CD4-positive, alpha-beta T cell (primary cell): ENCODE results near the gene SELENOF. TPM values are rescaled to one million over a fixed set of nuclear protein-coding genes. Genes with fewer than 3 reads are reported as not detected.

Experiments
- ATAC-seq: fragments of 200-7000 bp; cut with Tn5 transposase; one replicate; pipeline ENCODE4 v1.10.0; 2022; ENCODE audit warnings: mild to moderate bottlenecking; ENCODE audit not compliant: poor library complexity
- CTCF ChIA-PET: fragments of 350-600 bp; sonication (Branson Sonifier 250); formaldehyde crosslinking; loops from one replicate; lab custom pipeline; 2021; ENCODE audit warnings: antibody characterized with exemption, inconsistent platforms; lab: Charles Lee
- POLR2A ChIA-PET: fragments of 350-600 bp; sonication (Branson Sonifier 250); formaldehyde crosslinking; loops from one replicate; lab custom pipeline; 2021; ENCODE audit warnings: antibody characterized with exemption, inconsistent platforms; lab: Charles Lee
- DNase-seq, 14 experiments: peaks; one replicate each; pipeline ENCODE4 v3.0.0-alpha.2; 2013 to 2020; ENCODE audit warnings: mixed read lengths in 2 of 14
- H3K27ac ChIP-seq, 2 donors: one replicate each; pipeline versions ENCODE4 v1.5.1 to v1.7.0; 2013; ENCODE audit warnings: low read length in 2 of 2, low read depth in 1 of 2, mild to moderate bottlenecking in 1 of 2
- H3K27me3 ChIP-seq, 2 experiments: 1 replicate in 1 of 2; 2 replicates in 1 of 2; pipeline versions ENCODE4 v1.6.1 to v1.7.0; 2013; ENCODE audit warnings: low read length in 2 of 2, control low read depth in 1 of 2, mild to moderate bottlenecking in 1 of 2, moderate library complexity in 1 of 2; ENCODE audit not compliant: insufficient read depth in 2 of 2, control insufficient read depth in 1 of 2
- H3K36me3 ChIP-seq: one replicate; pipeline ENCODE4 v1.6.1; 2013; ENCODE audit warnings: low read length, control low read depth; ENCODE audit not compliant: insufficient read depth
- H3K4me1 ChIP-seq: one replicate; pipeline ENCODE4 v1.6.1; 2013; ENCODE audit warnings: low read length, control low read depth; ENCODE audit not compliant: insufficient read depth
- H3K4me3 ChIP-seq: one replicate; pipeline ENCODE4 v1.5.1; 2013; ENCODE audit warnings: mild to moderate bottlenecking, low read length, moderate library complexity
- H3K9me3 ChIP-seq, 2 experiments: 1 replicate in 1 of 2; 2 replicates in 1 of 2; pipeline versions ENCODE4 v1.6.1 to v1.7.0; 2013; ENCODE audit warnings: low read length in 2 of 2, mild to moderate bottlenecking in 2 of 2, control low read depth in 1 of 2, moderate library complexity in 1 of 2; ENCODE audit not compliant: control insufficient read depth in 1 of 2, insufficient read depth in 1 of 2
- H3K27ac Mint-ChIP-seq: one replicate; pipeline ENCODE4 v1.8.0; 2020; ENCODE audit warnings: mixed read lengths
- H3K27me3 Mint-ChIP-seq: one replicate; pipeline ENCODE4 v1.8.0; 2021; ENCODE audit warnings: mixed read lengths
- H3K36me3 Mint-ChIP-seq: one replicate; pipeline ENCODE4 v1.8.0; 2021; ENCODE audit warnings: low read depth, mixed read lengths
- H3K4me1 Mint-ChIP-seq: one replicate; pipeline ENCODE4 v1.8.0; 2021; ENCODE audit warnings: low read depth, mixed read lengths
- H3K4me3 Mint-ChIP-seq: one replicate; pipeline ENCODE4 v1.8.0; 2020; ENCODE audit warnings: mild to moderate bottlenecking, mixed read lengths
- H3K9me3 Mint-ChIP-seq: one replicate; pipeline ENCODE4 v1.8.0; 2020; ENCODE audit warnings: mixed read lengths
- CTCF ChIP-seq: fragments of 200-600 bp; IDR thresholded peaks from one replicate; pipeline ENCODE4 v1.8.0; 2022; ENCODE audit warnings: antibody characterized with exemption, mild to moderate bottlenecking
- intact Hi-C, 2 experiments: fragments of 100-400 bp; cut with DNase I in 1 of 2; cut with micrococcal nuclease in 1 of 2; formaldehyde crosslinking; loops; one replicate each; pipeline versions ENCODE4 v1.15.1 to v1.9.0; 2023 to 2025; cut with DNase I, micrococcal nuclease
- total RNA-seq, 174 experiments: library from RNA in 2 of 174; stranded (reverse) in 2 of 174; gene quantifications; one replicate each; pipeline ENCODE4 v1.2.3 and lab custom pipeline; 2021 to 2026

The SELENOF gene
- total RNA-seq, 2 experiments from 2014 or later = 74.1 to 74.9 TPM

GRCh38 chr1:86825319-86825718 lies 88.6 kb downstream of the SELENOF start:
- Mint-ChIP-seq H3K9me3 (no peaks in the 10 kb centered on the region), H3K4me1 (no peaks in the 10 kb centered on the region), H3K27me3 (peaks cover 10% of the 10 kb centered on the region), H3K36me3 (no peaks in the 10 kb centered on the region), H3K4me3 (no peak overlapping the region), H3K27ac (no peak overlapping the region)
- CTCF ChIA-PET = interaction anchor here (2.2 kb wide), 1 partner anchor 9 kb away, joined by 7 read pairs; no protein-coding TSS in a partner anchor
- POLR2A ChIA-PET = no interaction called here
- DNase-seq = no peak
- Histone ChIP-seq H3K4me1 (no peaks in the 10 kb centered on the region), H3K36me3 (no peaks in the 10 kb centered on the region), H3K27me3 (no peaks in the 10 kb centered on the region), H3K27ac (no peak overlapping the region), H3K9me3 (no peaks in the 10 kb centered on the region), H3K4me3 (no peak overlapping the region)
- no peak for TF ChIP-seq CTCF
- intact Hi-C loops = no loop called here
- no peak for ATAC-seq

- TF ChIP-seq CTCF = no peak
- intact Hi-C loops = no loop called here
- ATAC-seq (no peak), DNase-seq (no peak)
- no peak overlapping the region for H3K27ac ChIP-seq
- POLR2A ChIA-PET = no interaction called here
- no peaks in the 10 kb centered on the region for H3K27me3 ChIP-seq
- Mint-ChIP-seq H3K36me3 (no peaks in the 10 kb centered on the region), H3K27me3 (peaks cover 16% of the 10 kb centered on the region), H3K9me3 (peaks cover 2% of the 10 kb centered on the region), H3K4me3 (no peak overlapping the region), H3K4me1 (no peaks in the 10 kb centered on the region), H3K27ac (no peak overlapping the region)
- H3K36me3 ChIP-seq = no peaks in the 10 kb centered on the region
- no peak overlapping the region for H3K4me3 ChIP-seq
- CTCF ChIA-PET = no interaction called here
- H3K4me1 ChIP-seq = no peaks in the 10 kb centered on the region
- no peaks in the 10 kb centered on the region for H3K9me3 ChIP-seq
Measured at GRCh38 chr1:86823821-86824500, 90.0 kb downstream of the SELENOF start.

GRCh38 chr1:86823386-86823785 lies 90.5 kb downstream of the SELENOF start:
- no peak for TF ChIP-seq CTCF
- H3K27me3 ChIP-seq = no peaks in the 10 kb centered on the region
- H3K4me3 Mint-ChIP-seq = no peak overlapping the region
- H3K27me3 Mint-ChIP-seq = peaks cover 16% of the 10 kb centered on the region
- DNase-seq (no peak), ATAC-seq (no peak)
- ChIA-PET POLR2A (no interaction called here), CTCF (no interaction called here)
- no peak overlapping the region for H3K27ac Mint-ChIP-seq
- H3K4me3 ChIP-seq = no peak overlapping the region
- H3K4me1 ChIP-seq = no peaks in the 10 kb centered on the region
- H3K9me3 ChIP-seq = no peaks in the 10 kb centered on the region
- H3K36me3 ChIP-seq = no peaks in the 10 kb centered on the region
- intact Hi-C loops = no loop called here
- peaks cover 2% of the 10 kb centered on the region for H3K9me3 Mint-ChIP-seq
- H3K36me3 Mint-ChIP-seq = no peaks in the 10 kb centered on the region
- no peaks in the 10 kb centered on the region for H3K4me1 Mint-ChIP-seq
- no peak overlapping the region for H3K27ac ChIP-seq
